Posterior cingulate gyrus (tissue), 11 donors: ENCODE results near the gene TENM4.

ENCODE experiments used
- DNase-seq, 10 donors: peaks; one replicate each; pipeline versions ENCODE4 v3.0.0 to v3.0.0-alpha.2; 2020 to 2021; ENCODE audit warnings: mixed read lengths in 3 of 10
- intact Hi-C: fragments of 100-400 bp; cut with DNase I; formaldehyde crosslinking; loops from one replicate; pipeline ENCODE4 v1.15.1; 2023

TENM4 gene

GRCh38 chr11:79453617-79454016, 12.8 kb upstream of the TENM4 start:
- intact Hi-C loops, result no loop called here
- DNase-seq, result no peak

- intact Hi-C loops, result no loop called here
- no peak for DNase-seq
These were observed 8.2 kb upstream of the TENM4 start for GRCh38 chr11:79449040-79449439.

- no peak for DNase-seq
- intact Hi-C loops, result no loop called here
These were observed 6.4 kb upstream of the TENM4 start for GRCh38 chr11:79447038-79447786.

GRCh38 chr11:79444923-79445322, 4.1 kb upstream of the TENM4 start:
- DNase-seq, result no peak
- intact Hi-C loops, result no loop called here

- intact Hi-C loops, result no loop called here
- DNase-seq, result no peak
These were observed 638 bp upstream of the TENM4 start for GRCh38 chr11:79441461-79441875.

GRCh38 chr11:79439886-79440570, 802 bp downstream of the TENM4 start:
- intact Hi-C loops, result no loop called here
- peak; percentile 16 to 91 (median 34) for DNase-seq

- peak in 6 of 10 donors; percentile 10 to 82 (median 50) for DNase-seq
- intact Hi-C loops, result no loop called here
These were observed 1.4 kb downstream of the TENM4 start for GRCh38 chr11:79439410-79439885.

GRCh38 chr11:79438631-79439409, 2.0 kb downstream of the TENM4 start:
- intact Hi-C loops, result no loop called here
- peak; percentile 22 to 89 (median 50) for DNase-seq

GRCh38 chr11:79437981-79438630, 2.7 kb downstream of the TENM4 start:
- intact Hi-C loops, result no loop called here
- peak in 8 of 10 donors; percentile 15 to 85 (median 28) for DNase-seq

- intact Hi-C loops, result no loop called here
- DNase-seq, result peak; percentile 12 to 89 (median 42)
These were observed 3.4 kb downstream of the TENM4 start for GRCh38 chr11:79437278-79437980.

- intact Hi-C loops, result no loop called here
- no peak for DNase-seq
These were observed 3.9 kb downstream of the TENM4 start for GRCh38 chr11:79436919-79437277.

- intact Hi-C loops, result no loop called here
- DNase-seq, result peak in 1 of 10 donors; percentile 17
These were observed 6.5 kb downstream of the TENM4 start for GRCh38 chr11:79434283-79434682.

GRCh38 chr11:79432138-79432537, 8.7 kb downstream of the TENM4 start:
- DNase-seq, result no peak
- intact Hi-C loops, result no loop called here

GRCh38 chr11:79431535-79431934, 9.3 kb downstream of the TENM4 start:
- intact Hi-C loops, result no loop called here

GRCh38 chr11:79430280-79430679, 10.6 kb downstream of the TENM4 start:
- DNase-seq, result no peak
- intact Hi-C loops, result no loop called here

More at GRCh38 chr11:79431535-79431934, 9.3 kb downstream of the TENM4 start:
- DNase-seq, result no peak

- DNase-seq, result peak in 2 of 10 donors; percentile 39 to 87
- intact Hi-C loops, result no loop called here
These were observed 12.4 kb downstream of the TENM4 start for GRCh38 chr11:79428406-79428805.

- DNase-seq, result no peak
- intact Hi-C loops, result no loop called here
These were observed 13.1 kb downstream of the TENM4 start for GRCh38 chr11:79427611-79428327.

GRCh38 chr11:79427126-79427525, 13.7 kb downstream of the TENM4 start:
- no peak for DNase-seq
- intact Hi-C loops, result no loop called here

- intact Hi-C loops, result no loop called here
- no peak for DNase-seq
These were observed 15.4 kb downstream of the TENM4 start for GRCh38 chr11:79425463-79425862.
